ENCODE results near the gene THBD.
"Not testable (repeated sequence)": the region's sequence is repeated elsewhere in the genome, so short reads cannot be mapped to it uniquely, and the experiment has no call there.

The THBD gene

GRCh38 chr20:23032056-23032749, 17.3 kb downstream of the THBD start:
- DNase-seq (ENCODE audit: low read depth, low spot score): no peak
- ChIA-PET CTCF (no interaction called here), POLR2A (no interaction called here)
- no peak for TF ChIP-seq CTCF (IDR thresholded peaks at IDR 0.05; ENCODE audit: insufficient read depth, low read length, missing control alignments)
- no peak overlapping the region for H3K4me3 ChIP-seq (ENCODE audit: low read depth, low read length)

- POLR2A ChIA-PET: no interaction called here
Measured at GRCh38 chr20:23031346-23031745, 18.1 kb downstream of the THBD start.

GRCh38 chr20:23029324-23029723, 20.1 kb downstream of the THBD start:
- ChIA-PET POLR2A (no interaction called here), CTCF (interaction anchor here (0.9 kb wide), 1 partner anchor 22 kb away, joined by 3 read pairs; no protein-coding TSS in a partner anchor)
- TF ChIP-seq CTCF (IDR thresholded peaks at IDR 0.05; ENCODE audit: insufficient read depth, low read length, missing control alignments): no peak
- H3K4me3 ChIP-seq (ENCODE audit: low read depth, low read length): no peak overlapping the region
- DNase-seq (ENCODE audit: low read depth, low spot score): no peak

More at GRCh38 chr20:23031346-23031745, 18.1 kb downstream of the THBD start:
- DNase-seq (ENCODE audit: low read depth, low spot score): no peak
- no peak overlapping the region for H3K4me3 ChIP-seq (ENCODE audit: low read depth, low read length)
- CTCF ChIA-PET: no interaction called here
- no peak for TF ChIP-seq CTCF (IDR thresholded peaks at IDR 0.05; ENCODE audit: insufficient read depth, low read length, missing control alignments)

- ChIA-PET POLR2A (no interaction called here), CTCF (interaction anchor here (0.9 kb wide), 1 partner anchor 23 kb away, joined by 3 read pairs; no protein-coding TSS in a partner anchor)
- H3K4me3 ChIP-seq (ENCODE audit: low read depth, low read length): no peak overlapping the region
- no peak for TF ChIP-seq CTCF (IDR thresholded peaks at IDR 0.05; ENCODE audit: insufficient read depth, low read length, missing control alignments)
- no peak for DNase-seq (ENCODE audit: low read depth, low spot score)
Measured at GRCh38 chr20:23028392-23028791, 21.1 kb downstream of the THBD start.

- H3K4me3 ChIP-seq (ENCODE audit: low read depth, low read length): no peak overlapping the region
- CTCF ChIA-PET: no interaction called here
- DNase-seq (ENCODE audit: low read depth, low spot score): no peak
- TF ChIP-seq CTCF (IDR thresholded peaks at IDR 0.05; ENCODE audit: insufficient read depth, low read length, missing control alignments): no peak
- POLR2A ChIA-PET: no interaction called here
Measured at GRCh38 chr20:23027721-23028120, 21.8 kb downstream of the THBD start.

- H3K4me3 ChIP-seq (ENCODE audit: low read depth, low read length); POLR2A ChIA-PET; DNase-seq (ENCODE audit: low read depth, low spot score); CTCF ChIA-PET: not testable (repeated sequence)
Measured at GRCh38 chr20:23025503-23025902, 24.0 kb downstream of the THBD start.

- no peak for DNase-seq (ENCODE audit: low read depth, low spot score)
- POLR2A ChIA-PET: no interaction called here
- CTCF ChIA-PET: no interaction called here
- no peak overlapping the region for H3K4me3 ChIP-seq (ENCODE audit: low read depth, low read length)
- no peak for TF ChIP-seq CTCF (IDR thresholded peaks at IDR 0.05; ENCODE audit: insufficient read depth, low read length, missing control alignments)
Measured at GRCh38 chr20:23024701-23025100, 24.8 kb downstream of the THBD start.
